ENCODE measurements around the gene ZNFX1. TPM values are rescaled to one million over a fixed set of nuclear protein-coding genes. Genes with fewer than 3 reads are reported as not detected.
A peak's percentile ranks its signal among the peaks of the same experiment; 100 is the strongest.

The ZNFX1 gene
- total and polyA plus RNA-seq, 9 of the 15 experiments (the other 6 are each of a cell fraction or from before 2014, with no cell fraction given), result 3.8 to 13.8 (median 10.3) TPM

DNA sequence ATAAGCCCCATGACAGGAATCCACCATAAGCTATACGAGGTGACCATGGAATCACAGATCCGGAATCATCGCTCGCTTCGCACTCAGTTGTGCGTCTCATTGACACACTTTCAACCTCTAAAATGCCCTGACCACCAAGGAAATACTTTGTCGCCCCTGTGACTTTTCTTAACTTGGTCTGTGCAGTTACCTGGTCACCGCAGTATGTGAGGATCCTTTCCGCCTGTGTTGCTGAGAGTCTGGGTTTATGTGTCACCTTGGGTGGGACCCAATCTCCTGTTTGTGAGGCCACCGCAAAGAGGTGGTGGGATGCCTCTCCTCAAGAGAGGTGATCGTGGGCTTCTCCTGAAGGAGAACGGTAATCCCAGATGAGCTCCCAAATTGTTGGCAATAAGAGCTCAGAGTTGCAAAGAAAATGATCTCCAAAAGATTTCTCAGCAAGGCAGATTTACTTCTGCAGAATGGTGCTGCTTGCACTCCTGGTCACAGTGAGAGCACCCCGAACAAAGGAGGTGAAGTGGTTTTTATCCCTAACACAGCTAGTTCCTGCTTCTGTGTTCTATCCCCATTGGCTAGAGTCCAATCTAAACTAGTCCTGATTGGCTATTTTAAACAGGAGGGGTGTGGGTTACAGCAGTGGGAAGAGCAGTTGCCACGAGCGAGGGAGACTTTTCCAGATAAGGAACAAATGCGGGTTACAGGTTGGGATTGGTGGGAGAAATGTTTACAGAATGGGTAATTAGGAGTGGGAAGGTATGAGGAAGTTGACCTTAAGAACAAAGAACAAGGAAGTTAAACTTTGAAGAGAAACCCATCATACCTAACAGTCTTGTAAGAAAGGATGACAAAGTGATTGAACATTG is 9.1 kb upstream of the ZNFX1 start (continued):
- TF ChIP-seq E2F3 (CRISPR knock-in tag; IDR thresholded peaks at IDR 0.05), result no peak
- no peak for TF ChIP-seq NFE2 (IDR thresholded peaks at IDR 0.05; ENCODE audit: low read depth)
- TF ChIP-seq, protein P1, sequence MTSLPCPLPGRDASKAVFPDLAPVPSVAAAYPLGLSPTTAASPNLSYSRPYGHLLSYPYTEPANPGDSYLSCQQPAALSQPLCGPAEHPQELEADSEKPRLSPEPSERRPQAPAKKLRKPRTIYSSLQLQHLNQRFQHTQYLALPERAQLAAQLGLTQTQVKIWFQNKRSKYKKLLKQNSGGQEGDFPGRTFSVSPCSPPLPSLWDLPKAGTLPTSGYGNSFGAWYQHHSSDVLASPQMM (CRISPR knock-in tag; IDR thresholded peaks at IDR 0.05), result no peak
- peak; percentile 3; the same call in 1 of the 2 replicates for TF ChIP-seq L3MBTL2 (IDR thresholded peaks at IDR 0.05)
- TF ChIP-seq, protein P2, sequence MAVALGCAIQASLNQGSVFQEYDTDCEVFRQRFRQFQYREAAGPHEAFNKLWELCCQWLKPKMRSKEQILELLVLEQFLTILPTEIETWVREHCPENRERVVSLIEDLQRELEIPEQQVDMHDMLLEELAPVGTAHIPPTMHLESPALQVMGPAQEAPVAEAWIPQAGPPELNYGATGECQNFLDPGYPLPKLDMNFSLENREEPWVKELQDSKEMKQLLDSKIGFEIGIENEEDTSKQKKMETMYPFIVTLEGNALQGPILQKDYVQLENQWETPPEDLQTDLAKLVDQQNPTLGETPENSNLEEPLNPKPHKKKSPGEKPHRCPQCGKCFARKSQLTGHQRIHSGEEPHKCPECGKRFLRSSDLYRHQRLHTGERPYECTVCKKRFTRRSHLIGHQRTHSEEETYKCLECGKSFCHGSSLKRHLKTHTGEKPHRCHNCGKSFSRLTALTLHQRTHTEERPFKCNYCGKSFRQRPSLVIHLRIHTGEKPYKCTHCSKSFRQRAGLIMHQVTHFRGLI (CRISPR knock-in tag; IDR thresholded peaks at IDR 0.05), result no peak
- no peak for TF ChIP-seq TAF9B (IDR thresholded peaks at IDR 0.05; ENCODE audit: partially characterized antibody)
- TF ChIP-seq HNRNPK (IDR thresholded peaks at IDR 0.05; ENCODE audit: low read depth, low read length, poor library complexity, severe bottlenecking), result no peak
- TF ChIP-seq, protein P3, sequence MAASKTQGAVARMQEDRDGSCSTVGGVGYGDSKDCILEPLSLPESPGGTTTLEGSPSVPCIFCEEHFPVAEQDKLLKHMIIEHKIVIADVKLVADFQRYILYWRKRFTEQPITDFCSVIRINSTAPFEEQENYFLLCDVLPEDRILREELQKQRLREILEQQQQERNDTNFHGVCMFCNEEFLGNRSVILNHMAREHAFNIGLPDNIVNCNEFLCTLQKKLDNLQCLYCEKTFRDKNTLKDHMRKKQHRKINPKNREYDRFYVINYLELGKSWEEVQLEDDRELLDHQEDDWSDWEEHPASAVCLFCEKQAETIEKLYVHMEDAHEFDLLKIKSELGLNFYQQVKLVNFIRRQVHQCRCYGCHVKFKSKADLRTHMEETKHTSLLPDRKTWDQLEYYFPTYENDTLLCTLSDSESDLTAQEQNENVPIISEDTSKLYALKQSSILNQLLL (CRISPR knock-in tag; IDR thresholded peaks at IDR 0.05; ENCODE audit: borderline replicate concordance), result no peak
- TF ChIP-seq ZFX (CRISPR knock-in tag; IDR thresholded peaks at IDR 0.05), result no peak
- TF ChIP-seq CBX2 (IDR thresholded peaks at IDR 0.05; ENCODE audit: insufficient read depth, low read length, poor library complexity, severe bottlenecking), result no peak
- no peak for TF ChIP-seq ZNF354B (CRISPR knock-in tag; IDR thresholded peaks at IDR 0.05)
- TF ChIP-seq, protein P4, sequence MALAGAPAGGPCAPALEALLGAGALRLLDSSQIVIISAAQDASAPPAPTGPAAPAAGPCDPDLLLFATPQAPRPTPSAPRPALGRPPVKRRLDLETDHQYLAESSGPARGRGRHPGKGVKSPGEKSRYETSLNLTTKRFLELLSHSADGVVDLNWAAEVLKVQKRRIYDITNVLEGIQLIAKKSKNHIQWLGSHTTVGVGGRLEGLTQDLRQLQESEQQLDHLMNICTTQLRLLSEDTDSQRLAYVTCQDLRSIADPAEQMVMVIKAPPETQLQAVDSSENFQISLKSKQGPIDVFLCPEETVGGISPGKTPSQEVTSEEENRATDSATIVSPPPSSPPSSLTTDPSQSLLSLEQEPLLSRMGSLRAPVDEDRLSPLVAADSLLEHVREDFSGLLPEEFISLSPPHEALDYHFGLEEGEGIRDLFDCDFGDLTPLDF (CRISPR knock-in tag; IDR thresholded peaks at IDR 0.05), result 0 out of 2 replicates have a peak, but pooled peaks have one; percentile 23
- TF ChIP-seq, protein P5, sequence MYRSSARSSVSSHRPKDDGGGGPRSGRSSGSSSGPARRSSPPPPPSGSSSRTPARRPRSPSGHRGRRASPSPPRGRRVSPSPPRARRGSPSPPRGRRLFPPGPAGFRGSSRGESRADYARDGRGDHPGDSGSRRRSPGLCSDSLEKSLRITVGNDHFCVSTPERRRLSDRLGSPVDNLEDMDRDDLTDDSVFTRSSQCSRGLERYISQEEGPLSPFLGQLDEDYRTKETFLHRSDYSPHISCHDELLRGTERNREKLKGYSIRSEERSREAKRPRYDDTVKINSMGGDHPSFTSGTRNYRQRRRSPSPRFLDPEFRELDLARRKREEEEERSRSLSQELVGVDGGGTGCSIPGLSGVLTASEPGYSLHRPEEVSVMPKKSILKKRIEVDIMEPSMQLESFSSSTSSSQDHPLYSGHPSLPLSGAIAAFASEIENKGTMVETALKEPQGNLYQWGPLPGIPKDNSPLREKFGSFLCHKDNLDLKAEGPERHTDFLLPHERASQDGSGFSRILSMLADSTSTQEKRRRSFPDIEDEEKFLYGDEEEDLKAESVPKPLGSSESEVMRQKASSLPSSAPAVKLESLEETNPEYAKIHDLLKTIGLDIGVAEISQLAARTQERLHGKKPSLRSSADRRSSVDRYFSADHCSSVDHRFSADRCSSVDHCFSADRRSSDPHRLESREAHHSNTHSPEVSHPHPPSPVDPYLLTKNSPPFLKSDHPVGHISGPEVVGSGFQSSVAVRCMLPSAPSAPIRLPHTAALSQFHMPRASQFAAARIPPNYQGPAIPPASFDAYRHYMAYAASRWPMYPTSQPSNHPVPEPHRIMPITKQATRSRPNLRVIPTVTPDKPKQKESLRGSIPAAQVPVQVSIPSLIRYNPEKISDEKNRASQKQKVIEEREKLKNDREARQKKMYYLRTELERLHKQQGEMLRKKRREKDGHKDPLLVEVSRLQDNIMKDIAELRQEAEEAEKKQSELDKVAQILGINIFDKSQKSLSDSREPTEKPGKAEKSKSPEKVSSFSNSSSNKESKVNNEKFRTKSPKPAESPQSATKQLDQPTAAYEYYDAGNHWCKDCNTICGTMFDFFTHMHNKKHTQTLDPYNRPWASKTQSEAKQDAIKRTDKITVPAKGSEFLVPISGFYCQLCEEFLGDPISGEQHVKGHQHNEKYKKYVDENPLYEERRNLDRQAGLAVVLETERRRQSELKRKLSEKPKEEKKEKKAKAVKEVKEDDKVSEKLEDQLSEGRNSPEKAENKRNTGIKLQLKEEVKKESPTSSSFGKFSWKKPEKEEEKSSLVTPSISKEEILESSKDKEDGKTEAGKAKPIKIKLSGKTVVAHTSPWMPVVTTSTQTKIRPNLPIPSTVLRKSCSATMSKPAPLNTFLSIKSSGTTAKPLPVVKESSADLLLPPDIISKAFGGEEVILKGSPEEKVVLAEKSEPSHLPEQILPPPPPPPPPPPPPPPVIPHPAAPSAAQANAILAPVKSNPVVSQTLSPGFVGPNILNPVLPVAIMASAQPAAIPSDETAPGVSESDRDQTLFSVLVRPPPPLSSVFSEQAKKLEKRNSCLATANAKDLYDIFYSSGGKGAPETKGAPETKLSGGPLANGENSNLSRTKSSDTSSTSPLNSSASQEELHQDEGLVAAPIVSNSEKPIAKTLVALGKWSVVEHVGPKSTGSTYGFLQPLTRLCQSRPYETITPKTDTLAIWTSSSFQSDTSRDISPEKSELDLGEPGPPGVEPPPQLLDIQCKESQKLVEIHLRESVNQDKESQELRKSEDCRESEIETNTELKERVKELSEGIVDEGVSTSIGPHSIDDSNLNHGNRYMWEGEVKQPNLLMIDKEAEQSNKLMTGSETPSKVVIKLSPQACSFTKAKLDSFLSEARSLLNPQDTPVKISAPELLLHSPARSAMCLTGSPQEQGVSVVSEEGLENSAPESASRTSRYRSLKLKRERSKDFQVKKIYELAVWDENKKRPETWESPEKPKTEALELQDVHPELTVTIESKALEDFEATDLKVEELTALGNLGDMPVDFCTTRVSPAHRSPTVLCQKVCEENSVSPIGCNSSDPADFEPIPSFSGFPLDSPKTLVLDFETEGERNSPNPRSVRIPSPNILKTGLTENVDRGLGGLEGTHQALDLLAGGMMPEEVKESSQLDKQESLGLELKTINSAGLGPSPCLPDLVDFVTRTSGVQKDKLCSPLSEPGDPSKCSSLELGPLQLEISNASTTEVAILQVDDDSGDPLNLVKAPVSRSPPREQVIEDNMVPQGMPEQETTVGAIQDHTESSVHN (IDR thresholded peaks at IDR 0.05; ENCODE audit: borderline replicate concordance in 1 of 2, low read depth in 1 of 2), result no peak
